Vagina (tissue), 2 donors: ENCODE results near the gene IGDCC3. TPM values are rescaled to one million over a fixed set of nuclear protein-coding genes. Genes with fewer than 3 reads are reported as not detected.

Source experiments
- DNase-seq, 2 donors: peaks; one replicate each; pipeline ENCODE4 v3.0.0-alpha.2; 2017; ENCODE audit errors: extremely low spot score in 2 of 2
- H3K27ac ChIP-seq: fragments of 200-600 bp; sonication (generic); one replicate; pipeline ENCODE4 v1.5.1; 2019
- H3K27me3 ChIP-seq: fragments of 200-600 bp; sonication (generic); one replicate; pipeline ENCODE4 v1.5.1; 2019
- H3K36me3 ChIP-seq, 2 donors: fragments of 200-600 bp; sonication (generic); one replicate each; pipeline ENCODE4 v1.5.1; 2017 to 2019
- H3K4me1 ChIP-seq: fragments of 200-600 bp; sonication (generic); one replicate; pipeline ENCODE4 v1.5.1; 2019
- H3K4me3 ChIP-seq, 2 donors: fragments of 200-600 bp; sonication (generic); 1 replicate in 1 of 2; 2 replicates in 1 of 2; pipeline ENCODE4 v1.5.1; 2016 to 2019
- H3K9me3 ChIP-seq: fragments of 200-600 bp; sonication (generic); one replicate; pipeline ENCODE4 v1.5.1; 2019
- POLR2A ChIP-seq, 2 donors: fragments of 450-650 bp; IDR thresholded peaks; one replicate each; pipeline ENCODE4 v1.6.1; 2017; ENCODE audit warnings: antibody characterized with exemption in 2 of 2, mild to moderate bottlenecking in 2 of 2, moderate library complexity in 2 of 2
- POLR2AphosphoS5 ChIP-seq, 2 donors: sonication (generic); formaldehyde crosslinking; IDR thresholded peaks; one replicate each; pipeline ENCODE4 v1.9.0; 2017; ENCODE audit warnings: antibody characterized with exemption in 2 of 2, mild to moderate bottlenecking in 2 of 2, low read depth in 1 of 2; ENCODE audit not compliant: insufficient read depth in 1 of 2
- intact Hi-C: fragments of 100-400 bp; cut with DNase I; formaldehyde crosslinking; loops from one replicate; pipeline ENCODE4 v1.15.1; 2023
- total RNA-seq: library from RNA; depleted of rRNA; stranded (reverse); fragments of >200 nt; gene quantifications from one replicate; pipeline ENCODE4 v1.2.3, GENCODE V29; 2016
- TF ChIP-seq, protein P1 (sequence below), 3 experiments: fragments of 450-650 bp in 2 of 3; fragments of 200-600 bp in 1 of 3; sonication (generic) in 1 of 3; IDR thresholded peaks; one replicate each; pipeline ENCODE4 v1.5.1; 2017 to 2019; ENCODE audit warnings: antibody characterized with exemption in 3 of 3, mild to moderate bottlenecking in 2 of 3, moderate library complexity in 2 of 3

Gene IGDCC3
- total RNA-seq, 1 donor from 2014 or later, result 0.49 TPM

DNA sequence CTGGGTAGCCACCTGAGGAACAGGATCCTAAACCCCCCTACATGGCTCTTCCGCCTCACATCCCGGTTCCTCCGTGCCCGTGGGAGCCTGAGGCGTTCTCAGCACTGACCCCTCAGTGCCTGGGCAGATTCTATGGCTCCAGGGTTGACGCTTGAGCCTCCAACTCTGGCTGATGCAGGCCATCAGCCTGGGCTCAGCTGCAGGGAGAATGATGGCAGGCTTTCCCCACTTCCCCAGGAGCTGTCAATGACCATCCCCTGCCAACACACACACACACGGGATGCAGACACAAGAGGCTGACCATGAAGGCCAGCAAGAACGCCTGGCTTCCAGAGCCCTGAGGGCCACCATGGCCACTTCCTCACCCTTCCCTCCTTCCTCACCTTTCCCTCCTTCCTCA, 15.8 kb upstream of the IGDCC3 start:
- Histone ChIP-seq H3K36me3 (peaks cover 0 to 10% of the 10 kb centered on the region in 2 donors), H3K4me3 (no peak overlapping the region), H3K9me3 (no peaks in the 10 kb centered on the region), H3K27me3 (no peaks in the 10 kb centered on the region), H3K27ac (no peak overlapping the region), H3K4me1 (peaks cover 5% of the 10 kb centered on the region)
- DNase-seq, result no peak
- TF ChIP-seq POLR2A (IDR thresholded peaks at IDR 0.05) (no peak), POLR2AphosphoS5 (IDR thresholded peaks at IDR 0.05; ENCODE audit: insufficient read depth in 1 of 2, low read depth in 1 of 2) (no peak)
- TF ChIP-seq, protein P1, sequence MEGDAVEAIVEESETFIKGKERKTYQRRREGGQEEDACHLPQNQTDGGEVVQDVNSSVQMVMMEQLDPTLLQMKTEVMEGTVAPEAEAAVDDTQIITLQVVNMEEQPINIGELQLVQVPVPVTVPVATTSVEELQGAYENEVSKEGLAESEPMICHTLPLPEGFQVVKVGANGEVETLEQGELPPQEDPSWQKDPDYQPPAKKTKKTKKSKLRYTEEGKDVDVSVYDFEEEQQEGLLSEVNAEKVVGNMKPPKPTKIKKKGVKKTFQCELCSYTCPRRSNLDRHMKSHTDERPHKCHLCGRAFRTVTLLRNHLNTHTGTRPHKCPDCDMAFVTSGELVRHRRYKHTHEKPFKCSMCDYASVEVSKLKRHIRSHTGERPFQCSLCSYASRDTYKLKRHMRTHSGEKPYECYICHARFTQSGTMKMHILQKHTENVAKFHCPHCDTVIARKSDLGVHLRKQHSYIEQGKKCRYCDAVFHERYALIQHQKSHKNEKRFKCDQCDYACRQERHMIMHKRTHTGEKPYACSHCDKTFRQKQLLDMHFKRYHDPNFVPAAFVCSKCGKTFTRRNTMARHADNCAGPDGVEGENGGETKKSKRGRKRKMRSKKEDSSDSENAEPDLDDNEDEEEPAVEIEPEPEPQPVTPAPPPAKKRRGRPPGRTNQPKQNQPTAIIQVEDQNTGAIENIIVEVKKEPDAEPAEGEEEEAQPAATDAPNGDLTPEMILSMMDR (IDR thresholded peaks at IDR 0.05), result no peak
- intact Hi-C loops, result no loop called here

DNA sequence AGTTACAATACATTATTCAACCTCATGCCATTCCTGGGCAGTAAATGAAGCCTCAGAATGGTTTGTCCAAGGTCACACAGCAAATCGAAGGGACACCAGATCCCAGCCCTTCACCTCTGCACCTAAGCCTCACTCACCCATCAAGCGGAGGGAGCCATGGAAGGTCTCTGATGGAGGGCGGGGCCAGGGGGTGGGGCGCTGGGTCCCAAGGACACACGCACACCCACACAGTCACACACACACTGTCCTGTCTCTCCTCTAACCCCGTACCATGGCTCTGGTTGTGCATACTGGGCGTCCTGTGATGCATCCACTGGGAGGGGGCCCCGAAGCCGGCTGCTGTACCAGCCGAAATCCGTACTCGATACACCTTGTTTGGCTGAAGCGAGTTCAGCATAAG, 15.3 kb upstream of the IGDCC3 start:
- TF ChIP-seq POLR2AphosphoS5 (IDR thresholded peaks at IDR 0.05; ENCODE audit: insufficient read depth in 1 of 2, low read depth in 1 of 2) (no peak), POLR2A (IDR thresholded peaks at IDR 0.05) (no peak)
- TF ChIP-seq, protein P1 (IDR thresholded peaks at IDR 0.05), result no peak
- Histone ChIP-seq H3K4me3 (no peak overlapping the region), H3K4me1 (peaks cover 5% of the 10 kb centered on the region), H3K36me3 (peaks cover 0 to 13% of the 10 kb centered on the region in 2 donors), H3K9me3 (no peaks in the 10 kb centered on the region), H3K27me3 (no peaks in the 10 kb centered on the region), H3K27ac (no peak overlapping the region)
- intact Hi-C loops, result no loop called here
- no peak for DNase-seq

- TF ChIP-seq POLR2A (IDR thresholded peaks at IDR 0.05) (no peak), POLR2AphosphoS5 (IDR thresholded peaks at IDR 0.05; ENCODE audit: insufficient read depth in 1 of 2, low read depth in 1 of 2) (no peak)
- TF ChIP-seq, protein P1 (IDR thresholded peaks at IDR 0.05), result no peak
- H3K4me1 ChIP-seq, result peaks cover 5% of the 10 kb centered on the region
- H3K4me3 ChIP-seq, result no peak overlapping the region
- intact Hi-C loops, result no loop called here
- H3K36me3 ChIP-seq, result peaks cover 0 to 13% of the 10 kb centered on the region in 2 donors
- H3K27ac ChIP-seq, result no peak overlapping the region
- DNase-seq, result no peak
- H3K9me3 ChIP-seq, result no peaks in the 10 kb centered on the region
- no peaks in the 10 kb centered on the region for H3K27me3 ChIP-seq
Observed at GRCh38 chr15:65392368-65392767, 14.6 kb upstream of the IGDCC3 start.

DNA sequence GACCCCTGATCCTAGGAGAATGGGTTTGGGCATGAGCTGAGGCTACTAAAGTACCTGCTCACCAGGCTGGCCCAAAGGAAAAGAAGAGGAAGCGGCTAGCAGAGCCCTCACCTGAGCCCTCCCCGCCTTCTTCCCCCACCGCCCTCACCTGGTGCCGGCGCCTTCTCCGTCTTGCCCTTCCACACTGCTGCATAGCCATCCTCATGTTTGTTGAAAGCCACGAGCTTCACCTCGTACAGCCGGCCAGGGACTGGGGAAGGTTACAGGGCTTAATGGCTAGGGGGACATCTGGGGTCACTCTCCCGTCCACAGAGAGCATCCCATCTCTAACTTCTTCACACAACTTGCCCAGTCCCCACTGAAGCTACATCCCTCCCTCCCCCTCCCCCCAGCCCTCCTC, 13.9 kb upstream of the IGDCC3 start:
- TF ChIP-seq, protein P1 (IDR thresholded peaks at IDR 0.05), result no peak
- no peak for TF ChIP-seq POLR2A (IDR thresholded peaks at IDR 0.05)
- no peak for TF ChIP-seq POLR2AphosphoS5 (IDR thresholded peaks at IDR 0.05; ENCODE audit: insufficient read depth in 1 of 2, low read depth in 1 of 2)
- Histone ChIP-seq H3K9me3 (no peaks in the 10 kb centered on the region), H3K4me3 (no peak overlapping the region), H3K27ac (no peak overlapping the region), H3K4me1 (peaks cover 2% of the 10 kb centered on the region), H3K36me3 (peaks cover 0 to 13% of the 10 kb centered on the region in 2 donors), H3K27me3 (no peaks in the 10 kb centered on the region)
- no peak for DNase-seq
- intact Hi-C loops, result no loop called here

DNA sequence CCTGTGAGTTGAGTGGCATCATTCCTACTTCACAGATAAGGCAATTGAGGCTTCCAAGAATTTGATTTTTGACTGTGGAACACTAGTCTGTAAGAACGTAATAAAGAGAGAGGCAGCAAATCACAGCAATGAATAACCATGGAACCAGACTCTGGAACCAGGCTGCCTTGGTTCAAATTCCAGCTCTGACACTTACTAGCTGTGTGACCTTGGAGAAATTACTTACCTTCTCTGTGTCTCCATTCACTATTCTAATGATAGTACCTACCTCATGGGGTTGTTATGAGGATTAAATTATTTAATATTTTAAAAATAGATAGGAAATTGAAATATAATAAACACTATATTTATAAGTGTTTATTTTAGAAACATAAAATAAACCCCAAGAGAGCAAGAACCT, 12.6 kb upstream of the IGDCC3 start:
- Histone ChIP-seq H3K4me1 (peaks cover 11% of the 10 kb centered on the region), H3K36me3 (peaks cover 0 to 13% of the 10 kb centered on the region in 2 donors), H3K4me3 (no peak overlapping the region), H3K27me3 (no peaks in the 10 kb centered on the region), H3K9me3 (no peaks in the 10 kb centered on the region), H3K27ac (no peak overlapping the region)
- intact Hi-C loops, result no loop called here
- no peak for DNase-seq
- TF ChIP-seq, protein P1 (IDR thresholded peaks at IDR 0.05), result no peak
